Panc1 (cell line): ENCODE results near the gene UCMA. TPM values are rescaled to one million over a fixed set of nuclear protein-coding genes. Genes with fewer than 3 reads are reported as not detected.

Source experiments
- ATAC-seq: fragments of 200-7000 bp; cut with Tn5 transposase; 2 replicates; pipeline ENCODE4 v1.9.1; 2020; ENCODE audit warnings: mild to moderate bottlenecking, moderate library complexity
- BruUV-seq: library from RNA; stranded (reverse); fragments of 400-500 nt; replicated peaks from 2 replicates; lab custom pipeline; 2021; lab: Mats Ljungman, UMichigan
- CTCF ChIA-PET: fragments of 300-600 bp; sonication (Branson Sonifier 250); formaldehyde crosslinking; loops from one replicate; lab custom pipeline; 2022; ENCODE audit warnings: antibody characterized with exemption; lab: Charles Lee
- POLR2A ChIA-PET: fragments of 300-600 bp; sonication (Branson Sonifier 250); formaldehyde crosslinking; loops from one replicate; lab custom pipeline; 2022; ENCODE audit warnings: antibody characterized with exemption; lab: Charles Lee
- DNase-seq: peaks from one replicate; pipeline ENCODE4 v3.0.0-alpha.2; 2010; ENCODE audit warnings: low read depth, low spot score
- H3K27ac ChIP-seq: 2 replicates; pipeline ENCODE4 v1.5.1; 2011; ENCODE audit warnings: mild to moderate bottlenecking, low read length, inconsistent platforms
- H3K27me3 ChIP-seq: fragments of 200-500 bp; sonication (Bioruptor generic); 2 replicates; pipeline ENCODE4 v1.6.0; 2014; ENCODE audit warnings: low read length, inconsistent platforms; ENCODE audit not compliant: control insufficient read depth, insufficient read depth
- H3K36me3 ChIP-seq: fragments of 200-500 bp; sonication (Bioruptor generic); 2 replicates; pipeline ENCODE4 v1.5.1; 2014; ENCODE audit warnings: inconsistent platforms, mild to moderate bottlenecking, low read length, moderate library complexity; ENCODE audit not compliant: control insufficient read depth, insufficient read depth
- H3K4me1 ChIP-seq: 2 replicates; pipeline ENCODE4 v1.5.1; 2011; ENCODE audit warnings: inconsistent platforms, mild to moderate bottlenecking, low read length, moderate library complexity; ENCODE audit not compliant: control insufficient read depth, insufficient read depth
- H3K4me3 ChIP-seq, 2 experiments: 2 replicates each; pipeline ENCODE4 v1.5.1; 2011 to 2012; ENCODE audit warnings: low read depth in 2 of 2, low read length in 2 of 2, mild to moderate bottlenecking in 2 of 2, inconsistent platforms in 1 of 2, moderate library complexity in 1 of 2
- H3K9me3 ChIP-seq: fragments of 200-500 bp; sonication (Bioruptor generic); 2 replicates; pipeline ENCODE4 v1.5.1; 2014; ENCODE audit warnings: low read depth, mild to moderate bottlenecking, inconsistent platforms, low read length, moderate library complexity; ENCODE audit not compliant: control insufficient read depth, insufficient read depth
- CTCF ChIP-seq: fragments of 450-650 bp; IDR thresholded peaks from 2 replicates; pipeline ENCODE4 v1.5.1; 2017; ENCODE audit warnings: mild to moderate bottlenecking
- POLR2AphosphoS5 ChIP-seq: IDR thresholded peaks from 2 replicates; pipeline ENCODE4 v1.6.1; 2012; ENCODE audit warnings: mild to moderate bottlenecking, low read depth, low read length, moderate library complexity
- SIN3A ChIP-seq: IDR thresholded peaks from 2 replicates; pipeline ENCODE4 v1.6.1; 2012; ENCODE audit warnings: low read depth, mild to moderate bottlenecking, low read length, moderate library complexity, borderline replicate concordance; ENCODE audit not compliant: insufficient read depth
- TCF7L2 ChIP-seq: IDR thresholded peaks from 2 replicates; pipeline ENCODE4 v1.6.1; 2011; ENCODE audit warnings: mild to moderate bottlenecking, low read depth, low read length, inconsistent platforms
- in situ Hi-C: cut with HindIII; loops from 2 replicates; pipeline ENCODE4 v1.10.0; 2016; ENCODE audit warnings: low sequenced_read_pairs, low pct_unique_long_range_greater_than_20kb
- intact Hi-C: fragments of 100-400 bp; cut with micrococcal nuclease; formaldehyde crosslinking; loops from one replicate; pipeline ENCODE4 v1.10.0; 2022; ENCODE audit not compliant: unreplicated experiment
- total RNA-seq: library from RNA; stranded (reverse); gene quantifications from one replicate; pipeline ENCODE4 v1.2.1, GENCODE V29; 2021; ENCODE audit not compliant: unreplicated experiment
- TF ChIP-seq, protein P1 (sequence below), 2 experiments: IDR thresholded peaks; 2 replicates each; pipeline ENCODE4 v1.6.1; 2011 to 2012; ENCODE audit warnings: low read depth in 2 of 2, control low read depth in 1 of 2, low read length in 1 of 2, mild to moderate bottlenecking in 1 of 2, moderate library complexity in 1 of 2; ENCODE audit not compliant: insufficient read depth in 1 of 2

UCMA gene
- total RNA-seq, 1 experiment from 2014 or later, result not detected

GRCh38 chr10:13224210-13224995 is 9.8 kb downstream of the UCMA start:
- ChIA-PET POLR2A (no interaction called here), CTCF (no interaction called here)
- ATAC-seq, result no peak
- intact Hi-C loops, result loop anchor here (5.0 kb wide), 1 partner anchor 78 kb away; the partner anchor contains the start of gene PHYH
- Histone ChIP-seq H3K9me3 (no peaks in the 10 kb centered on the region), H3K27ac (no peak overlapping the region), H3K4me3 (no peak overlapping the region), H3K27me3 (no peaks in the 10 kb centered on the region), H3K36me3 (no peaks in the 10 kb centered on the region), H3K4me1 (peaks cover 10% of the 10 kb centered on the region; the same call in 1 of the 2 replicates)
- no peak for DNase-seq
- TF ChIP-seq SIN3A, result no peak
- TF ChIP-seq POLR2AphosphoS5, result no peak
- TF ChIP-seq CTCF, result no peak
- TF ChIP-seq, protein P1, sequence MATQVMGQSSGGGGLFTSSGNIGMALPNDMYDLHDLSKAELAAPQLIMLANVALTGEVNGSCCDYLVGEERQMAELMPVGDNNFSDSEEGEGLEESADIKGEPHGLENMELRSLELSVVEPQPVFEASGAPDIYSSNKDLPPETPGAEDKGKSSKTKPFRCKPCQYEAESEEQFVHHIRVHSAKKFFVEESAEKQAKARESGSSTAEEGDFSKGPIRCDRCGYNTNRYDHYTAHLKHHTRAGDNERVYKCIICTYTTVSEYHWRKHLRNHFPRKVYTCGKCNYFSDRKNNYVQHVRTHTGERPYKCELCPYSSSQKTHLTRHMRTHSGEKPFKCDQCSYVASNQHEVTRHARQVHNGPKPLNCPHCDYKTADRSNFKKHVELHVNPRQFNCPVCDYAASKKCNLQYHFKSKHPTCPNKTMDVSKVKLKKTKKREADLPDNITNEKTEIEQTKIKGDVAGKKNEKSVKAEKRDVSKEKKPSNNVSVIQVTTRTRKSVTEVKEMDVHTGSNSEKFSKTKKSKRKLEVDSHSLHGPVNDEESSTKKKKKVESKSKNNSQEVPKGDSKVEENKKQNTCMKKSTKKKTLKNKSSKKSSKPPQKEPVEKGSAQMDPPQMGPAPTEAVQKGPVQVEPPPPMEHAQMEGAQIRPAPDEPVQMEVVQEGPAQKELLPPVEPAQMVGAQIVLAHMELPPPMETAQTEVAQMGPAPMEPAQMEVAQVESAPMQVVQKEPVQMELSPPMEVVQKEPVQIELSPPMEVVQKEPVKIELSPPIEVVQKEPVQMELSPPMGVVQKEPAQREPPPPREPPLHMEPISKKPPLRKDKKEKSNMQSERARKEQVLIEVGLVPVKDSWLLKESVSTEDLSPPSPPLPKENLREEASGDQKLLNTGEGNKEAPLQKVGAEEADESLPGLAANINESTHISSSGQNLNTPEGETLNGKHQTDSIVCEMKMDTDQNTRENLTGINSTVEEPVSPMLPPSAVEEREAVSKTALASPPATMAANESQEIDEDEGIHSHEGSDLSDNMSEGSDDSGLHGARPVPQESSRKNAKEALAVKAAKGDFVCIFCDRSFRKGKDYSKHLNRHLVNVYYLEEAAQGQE (IDR thresholded peaks at IDR 0.05; ENCODE audit: insufficient read depth in 1 of 2, low read depth in 2 of 2, low read length in 1 of 2), result no peak
- no peak for TF ChIP-seq TCF7L2
- in situ Hi-C loops, result no loop called here
- BruUV-seq, result no TSS peak

DNA sequence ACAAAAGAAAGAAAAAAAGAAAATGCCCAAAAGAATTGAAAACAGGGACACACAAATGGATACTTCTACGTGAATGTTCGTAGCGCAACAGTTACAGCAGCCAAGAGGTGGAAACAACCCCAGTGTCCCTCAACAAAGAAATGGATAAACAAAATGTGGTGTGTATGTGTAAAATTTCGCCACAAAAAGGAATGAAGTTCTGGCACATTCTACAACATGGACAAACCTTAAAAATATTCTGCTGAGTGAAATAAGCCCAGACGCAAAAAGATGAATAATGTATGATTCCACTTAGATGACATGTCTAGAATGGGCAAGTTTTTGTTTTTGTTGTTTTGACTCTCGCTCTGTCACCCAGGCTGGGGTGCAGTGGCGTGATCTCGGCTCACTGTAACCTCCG is 10.9 kb downstream of the UCMA start:
- no TSS peak for BruUV-seq
- Histone ChIP-seq H3K4me1 (peaks cover 10% of the 10 kb centered on the region; the same call in 1 of the 2 replicates), H3K27ac (no peak overlapping the region), H3K36me3 (no peaks in the 10 kb centered on the region), H3K9me3 (no peaks in the 10 kb centered on the region), H3K4me3 (no peak overlapping the region), H3K27me3 (no peaks in the 10 kb centered on the region)
- intact Hi-C loops, result loop anchor here (5.0 kb wide), 1 partner anchor 79 kb away; the partner anchor contains the start of gene PHYH
- CTCF ChIA-PET, result no interaction called here
- in situ Hi-C loops, result no loop called here
- no peak for TF ChIP-seq POLR2AphosphoS5
- TF ChIP-seq CTCF, result no peak
- no peak for TF ChIP-seq SIN3A
- TF ChIP-seq, protein P1 (IDR thresholded peaks at IDR 0.05; ENCODE audit: insufficient read depth in 1 of 2, low read depth in 2 of 2, low read length in 1 of 2), result no peak
- no peak for TF ChIP-seq TCF7L2
- DNase-seq, result no peak
- ATAC-seq, result no peak
- POLR2A ChIA-PET, result interaction anchor here (0.6 kb wide), 1 partner anchor 50 kb away, joined by 3 read pairs; no protein-coding TSS in a partner anchor
